ENCODE results near the gene MAP3K7. TPM values are rescaled to one million over a fixed set of nuclear protein-coding genes. Genes with fewer than 3 reads are reported as not detected.

MAP3K7 gene
- total RNA-seq, 1 donor = 51.4 TPM

- peak overlapping the region; percentile 58 for H3K4me3 ChIP-seq (ENCODE audit: low read depth, low read length)
- peak; percentile 14 for DNase-seq (ENCODE audit: low read depth)
- TF ChIP-seq CTCF (IDR thresholded peaks at IDR 0.05; ENCODE audit: insufficient read depth, low read depth, low read length) = no peak
Observed at GRCh38 chr6:90610751-90611542, 24.1 kb upstream of the MAP3K7 start.

- H3K4me3 ChIP-seq (ENCODE audit: low read depth, low read length) = peak overlapping the region; percentile 58
- DNase-seq (ENCODE audit: low read depth) = peak; percentile 8
- no peak for TF ChIP-seq CTCF (IDR thresholded peaks at IDR 0.05; ENCODE audit: insufficient read depth, low read depth, low read length)
Observed at GRCh38 chr6:90610301-90610750, 23.5 kb upstream of the MAP3K7 start.

GRCh38 chr6:90605749-90606340 is 19.0 kb upstream of the MAP3K7 start:
- TF ChIP-seq CTCF (IDR thresholded peaks at IDR 0.05; ENCODE audit: insufficient read depth, low read depth, low read length) = no peak
- no peak for DNase-seq (ENCODE audit: low read depth)
- no peak overlapping the region for H3K4me3 ChIP-seq (ENCODE audit: low read depth, low read length)

GRCh38 chr6:90604546-90604945 is 17.7 kb upstream of the MAP3K7 start:
- DNase-seq (ENCODE audit: low read depth) = no peak
- TF ChIP-seq CTCF (IDR thresholded peaks at IDR 0.05; ENCODE audit: insufficient read depth, low read depth, low read length) = no peak
- H3K4me3 ChIP-seq (ENCODE audit: low read depth, low read length) = no peak overlapping the region

GRCh38 chr6:90599151-90599550 is 12.3 kb upstream of the MAP3K7 start:
- H3K4me3 ChIP-seq (ENCODE audit: low read depth, low read length) = no peak overlapping the region
- DNase-seq (ENCODE audit: low read depth) = no peak
- TF ChIP-seq CTCF (IDR thresholded peaks at IDR 0.05; ENCODE audit: insufficient read depth, low read depth, low read length) = no peak

GRCh38 chr6:90598192-90598951 is 11.5 kb upstream of the MAP3K7 start:
- H3K4me3 ChIP-seq (ENCODE audit: low read depth, low read length) = no peak overlapping the region
- no peak for TF ChIP-seq CTCF (IDR thresholded peaks at IDR 0.05; ENCODE audit: insufficient read depth, low read depth, low read length)
- no peak for DNase-seq (ENCODE audit: low read depth)

All from fibroblast of villous mesenchyme (primary cell).